PFSK-1 (cell line): ENCODE data around the gene LENEP. TPM values are rescaled to one million over a fixed set of nuclear protein-coding genes. Genes with fewer than 3 reads are reported as not detected.

Experiments
- FOXP2 ChIP-seq: optimal IDR thresholded peaks from 2 replicates; pipeline ENCODE3; 2011; ENCODE audit warnings: borderline replicate concordance, control low read depth, inconsistent platforms; ENCODE audit not compliant: insufficient read depth; ENCODE audit errors: extremely low read length, extremely low read depth
- POLR2AphosphoS5 ChIP-seq: IDR thresholded peaks from 2 replicates; pipeline ENCODE4 v1.6.1; 2012; ENCODE audit warnings: low read depth, mild to moderate bottlenecking, control low read depth, low read length, moderate library complexity
- REST ChIP-seq, 2 experiments: IDR thresholded peaks; 2 replicates each; pipeline versions ENCODE4 v1.6.1 to v1.8.0; 2011 to 2012; ENCODE audit warnings: low read depth in 2 of 2, low read length in 2 of 2, control low read depth in 1 of 2, inconsistent platforms in 1 of 2, mild to moderate bottlenecking in 1 of 2, moderate library complexity in 1 of 2; ENCODE audit not compliant: insufficient read depth in 1 of 2
- SIN3A ChIP-seq: IDR thresholded peaks from 2 replicates; pipeline ENCODE4 v1.6.1; 2012; ENCODE audit warnings: mild to moderate bottlenecking, low read length, moderate library complexity, borderline replicate concordance; ENCODE audit not compliant: insufficient read depth
- TAF1 ChIP-seq: IDR thresholded peaks from 2 replicates; pipeline ENCODE4 v1.6.1; 2012; ENCODE audit warnings: low read length, control low read depth, borderline replicate concordance; ENCODE audit not compliant: insufficient read depth
- polyA plus RNA-seq: library from polyadenylated mRNA; unstranded; fragments of >200 nt; gene quantifications from one replicate; pipeline ENCODE4 v1.2.1, GENCODE V29; 2012; ENCODE audit warnings: low read depth, missing spikeins; ENCODE audit not compliant: insufficient read length

Gene LENEP
- polyA plus RNA-seq: 0.48 TPM

GRCh38 chr1:154993572-154994268 lies at the start of gene LENEP:
Gene LENEP (plus strand): TSS chr1:154993586. CDS start chr1:154993608, 22 bp downstream.
- TF ChIP-seq FOXP2 (no peak), REST (IDR thresholded peaks at IDR 0.05; ENCODE audit: insufficient read depth in 1 of 2, low read depth in 2 of 2, low read length in 2 of 2) (no peak), TAF1 (no peak), SIN3A (no peak), POLR2AphosphoS5 (no peak; the same call in 1 of the 2 replicates)

- TF ChIP-seq SIN3A: no peak
- no peak for TF ChIP-seq REST (IDR thresholded peaks at IDR 0.05; ENCODE audit: insufficient read depth in 1 of 2, low read depth in 2 of 2, low read length in 2 of 2)
- TF ChIP-seq POLR2AphosphoS5: no peak
- no peak for TF ChIP-seq TAF1
- TF ChIP-seq FOXP2: no peak
Measured at GRCh38 chr1:154943649-154944400, 49.6 kb upstream of the LENEP start.

- TF ChIP-seq FOXP2 (no peak), TAF1 (no peak), SIN3A (no peak), REST (IDR thresholded peaks at IDR 0.05; ENCODE audit: insufficient read depth in 1 of 2, low read depth in 2 of 2, low read length in 2 of 2) (no peak), POLR2AphosphoS5 (no peak)
Measured at GRCh38 chr1:154944401-154945159, 48.8 kb upstream of the LENEP start.

- TF ChIP-seq REST (IDR thresholded peaks at IDR 0.05; ENCODE audit: insufficient read depth in 1 of 2, low read depth in 2 of 2, low read length in 2 of 2) (no peak), FOXP2 (no peak), POLR2AphosphoS5 (no peak), SIN3A (no peak), TAF1 (no peak)
Measured at GRCh38 chr1:154945160-154945961, 48.0 kb upstream of the LENEP start.
